Right atrium auricular region (tissue), 2 donors: ENCODE measurements around the gene AHCYL2. TPM values are rescaled to one million over a fixed set of nuclear protein-coding genes. Genes with fewer than 3 reads are reported as not detected.

Experiments
- DNase-seq: peaks from one replicate; pipeline ENCODE4 v3.0.0-alpha.2; 2019; ENCODE audit warnings: low spot score
- H3K27ac ChIP-seq, 2 donors: fragments of 200-600 bp; sonication (generic); 1 replicate in 1 of 2; 2 replicates in 1 of 2; pipeline ENCODE4 v1.5.1; 2016 to 2019
- H3K27me3 ChIP-seq, 2 donors: fragments of 200-600 bp; sonication (generic); one replicate each; pipeline versions ENCODE4 v1.5.1 to v1.6.0; 2017 to 2019
- H3K36me3 ChIP-seq: fragments of 200-600 bp; sonication (generic); one replicate; pipeline ENCODE4 v1.5.1; 2016
- H3K4me1 ChIP-seq, 2 donors: fragments of 200-600 bp; sonication (generic); one replicate each; pipeline versions ENCODE4 v1.5.1 to v1.6.0; 2017 to 2019
- H3K4me3 ChIP-seq, 2 donors: fragments of 200-600 bp; sonication (generic); 1 replicate in 1 of 2; 2 replicates in 1 of 2; pipeline ENCODE4 v1.5.1; 2017 to 2019; ENCODE audit warnings: mild to moderate bottlenecking in 1 of 2, moderate library complexity in 1 of 2
- H3K9me3 ChIP-seq, 2 donors: fragments of 200-600 bp; sonication (generic); one replicate each; pipeline ENCODE4 v1.5.1; 2019
- total RNA-seq, 2 donors: library from RNA; depleted of rRNA; stranded (reverse); fragments of >200 nt; gene quantifications; one replicate each; pipeline ENCODE4 v1.1.0, GENCODE V29; 2016
- TF ChIP-seq, protein P1 (sequence below), 2 donors: fragments of 200-600 bp; sonication (generic); IDR thresholded peaks; one replicate each; pipeline ENCODE4 v1.5.1; 2019; ENCODE audit warnings: antibody characterized with exemption in 2 of 2

AHCYL2 gene
- total RNA-seq, 2 donors from 2014 or later = 5.6 to 6.5 TPM

GRCh38 chr7:129231666-129232065 is 6.8 kb downstream of the AHCYL2 start:
- DNase-seq = no peak

GRCh38 chr7:129238546-129238945 is 13.7 kb downstream of the AHCYL2 start:
- Histone ChIP-seq H3K27me3 (no peaks in the 10 kb centered on the region), H3K27ac (no peak overlapping the region), H3K36me3 (no peaks in the 10 kb centered on the region), H3K4me3 (no peak overlapping the region), H3K9me3 (no peaks in the 10 kb centered on the region), H3K4me1 (no peaks in the 10 kb centered on the region)
- DNase-seq = no peak
- TF ChIP-seq, protein P1, sequence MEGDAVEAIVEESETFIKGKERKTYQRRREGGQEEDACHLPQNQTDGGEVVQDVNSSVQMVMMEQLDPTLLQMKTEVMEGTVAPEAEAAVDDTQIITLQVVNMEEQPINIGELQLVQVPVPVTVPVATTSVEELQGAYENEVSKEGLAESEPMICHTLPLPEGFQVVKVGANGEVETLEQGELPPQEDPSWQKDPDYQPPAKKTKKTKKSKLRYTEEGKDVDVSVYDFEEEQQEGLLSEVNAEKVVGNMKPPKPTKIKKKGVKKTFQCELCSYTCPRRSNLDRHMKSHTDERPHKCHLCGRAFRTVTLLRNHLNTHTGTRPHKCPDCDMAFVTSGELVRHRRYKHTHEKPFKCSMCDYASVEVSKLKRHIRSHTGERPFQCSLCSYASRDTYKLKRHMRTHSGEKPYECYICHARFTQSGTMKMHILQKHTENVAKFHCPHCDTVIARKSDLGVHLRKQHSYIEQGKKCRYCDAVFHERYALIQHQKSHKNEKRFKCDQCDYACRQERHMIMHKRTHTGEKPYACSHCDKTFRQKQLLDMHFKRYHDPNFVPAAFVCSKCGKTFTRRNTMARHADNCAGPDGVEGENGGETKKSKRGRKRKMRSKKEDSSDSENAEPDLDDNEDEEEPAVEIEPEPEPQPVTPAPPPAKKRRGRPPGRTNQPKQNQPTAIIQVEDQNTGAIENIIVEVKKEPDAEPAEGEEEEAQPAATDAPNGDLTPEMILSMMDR (IDR thresholded peaks at IDR 0.05) = no peak

More at GRCh38 chr7:129231666-129232065, 6.8 kb downstream of the AHCYL2 start:
- TF ChIP-seq, protein P1 (IDR thresholded peaks at IDR 0.05) = no peak
- Histone ChIP-seq H3K9me3 (no peaks in the 10 kb centered on the region), H3K27ac (no peak overlapping the region), H3K27me3 (no peaks in the 10 kb centered on the region), H3K4me3 (no peak overlapping the region), H3K36me3 (no peaks in the 10 kb centered on the region), H3K4me1 (no peaks in the 10 kb centered on the region)

GRCh38 chr7:129240119-129240820 is 15.4 kb downstream of the AHCYL2 start:
- Histone ChIP-seq H3K27ac (no peak overlapping the region), H3K4me1 (no peaks in the 10 kb centered on the region), H3K9me3 (no peaks in the 10 kb centered on the region), H3K27me3 (no peaks in the 10 kb centered on the region), H3K36me3 (no peaks in the 10 kb centered on the region), H3K4me3 (no peak overlapping the region)
- TF ChIP-seq, protein P1 (IDR thresholded peaks at IDR 0.05) = no peak
- no peak for DNase-seq

DNA sequence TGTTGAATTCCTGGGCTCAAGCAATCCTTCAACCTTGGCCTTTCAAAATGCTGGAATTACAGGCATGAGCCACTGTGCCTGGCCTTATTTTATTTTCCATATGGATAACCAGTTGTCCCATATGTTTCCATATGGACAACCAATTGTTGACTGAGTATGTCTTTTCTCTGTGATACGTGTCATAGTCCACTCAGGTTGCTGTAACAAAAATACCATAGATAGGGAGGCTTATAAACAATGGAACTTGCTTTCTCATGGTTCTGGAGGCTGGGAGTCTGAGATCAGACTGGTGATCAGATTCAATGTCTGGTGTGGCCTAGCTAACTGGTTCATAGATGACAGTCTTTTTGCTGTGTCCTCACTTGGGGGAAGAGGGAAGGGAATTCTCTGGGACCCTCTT is 19.4 kb downstream of the AHCYL2 start:
- DNase-seq = no peak
- no peaks in the 10 kb centered on the region for H3K9me3 ChIP-seq
- H3K36me3 ChIP-seq = no peaks in the 10 kb centered on the region
- H3K27me3 ChIP-seq = no peaks in the 10 kb centered on the region
- H3K27ac ChIP-seq = no peak overlapping the region
- H3K4me1 ChIP-seq = no peaks in the 10 kb centered on the region
- TF ChIP-seq, protein P1 (IDR thresholded peaks at IDR 0.05) = no peak
- no peak overlapping the region for H3K4me3 ChIP-seq

DNA sequence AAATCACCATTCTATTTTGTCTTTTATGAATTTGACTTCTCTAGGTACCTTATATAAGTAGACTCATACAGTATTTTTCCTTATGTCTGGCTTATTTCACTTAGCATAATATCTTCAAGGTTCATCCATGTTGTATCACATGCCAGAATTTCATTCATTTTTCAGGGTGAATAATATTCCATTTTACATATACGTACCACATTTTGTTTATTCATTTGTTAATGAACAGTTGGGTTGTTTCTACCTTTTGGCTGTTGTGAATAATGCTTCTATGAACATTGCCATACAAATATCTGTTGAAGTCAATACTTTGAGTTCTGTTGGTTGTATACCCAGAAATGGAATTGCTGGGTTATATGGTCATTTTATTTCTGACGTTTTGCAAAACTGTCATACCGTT is 20.7 kb downstream of the AHCYL2 start:
- no peak for DNase-seq
- TF ChIP-seq, protein P1 (IDR thresholded peaks at IDR 0.05) = no peak

DNA sequence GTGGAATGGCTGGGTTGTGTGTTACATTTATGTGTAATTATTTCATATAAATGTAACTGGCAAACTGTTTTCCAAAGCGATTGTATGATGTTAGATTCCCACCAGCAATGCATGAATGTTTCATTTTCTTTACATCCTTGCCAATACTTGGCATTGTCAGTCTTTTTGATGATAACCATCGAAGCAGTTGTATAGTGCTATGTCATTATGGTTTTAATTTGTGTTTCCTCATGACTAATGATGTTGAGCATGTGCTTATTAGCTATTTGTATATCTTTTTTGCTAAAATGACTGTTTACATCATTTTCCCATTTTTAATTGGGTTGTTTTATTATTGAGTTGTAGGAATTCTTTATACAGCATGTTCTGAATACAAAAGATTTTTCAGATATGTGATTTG is 22.3 kb downstream of the AHCYL2 start:
- no peaks in the 10 kb centered on the region for H3K4me1 ChIP-seq
- H3K4me3 ChIP-seq = no peak overlapping the region
- TF ChIP-seq, protein P1 (IDR thresholded peaks at IDR 0.05) = no peak
- no peaks in the 10 kb centered on the region for H3K9me3 ChIP-seq
- no peaks in the 10 kb centered on the region for H3K36me3 ChIP-seq
- H3K27ac ChIP-seq = no peak overlapping the region
- DNase-seq = no peak
- no peaks in the 10 kb centered on the region for H3K27me3 ChIP-seq

More for the DNA sequence above, 20.7 kb downstream of the AHCYL2 start:
- Histone ChIP-seq H3K4me3 (no peak overlapping the region), H3K4me1 (no peaks in the 10 kb centered on the region), H3K36me3 (no peaks in the 10 kb centered on the region), H3K27me3 (no peaks in the 10 kb centered on the region), H3K27ac (no peak overlapping the region), H3K9me3 (no peaks in the 10 kb centered on the region)
